Jurkat, Clone E6-1 (cell line): Measurements from ENCODE around the gene MOB1B. TPM values are rescaled to one million over a fixed set of nuclear protein-coding genes. Genes with fewer than 3 reads are reported as not detected.
A peak's percentile ranks its signal among the peaks of the same experiment; 100 is the strongest.
"Not testable (repeated sequence)": the region's sequence is repeated elsewhere in the genome, so short reads cannot be mapped to it uniquely, and the experiment has no call there.

Experiments used
- DNase-seq: peaks from one replicate; pipeline ENCODE4 v3.0.0-alpha.2; 2011; ENCODE audit warnings: low read depth, low spot score
- H3K4me3 ChIP-seq: 2 replicates; pipeline ENCODE4 v1.5.1; 2011; ENCODE audit warnings: mild to moderate bottlenecking, low read length, control low read depth, moderate library complexity
- polyA plus RNA-seq: library from polyadenylated mRNA; unstranded; fragments of >200 nt; gene quantifications from one replicate; pipeline ENCODE4 v1.2.1, GENCODE V29; 2012; ENCODE audit warnings: missing spikeins; ENCODE audit not compliant: insufficient read length, insufficient read depth

MOB1B gene
- polyA plus RNA-seq: 12.5 TPM

- H3K4me3 ChIP-seq: peak within 1 kb of the TSS; percentile 92
- DNase-seq: peak; percentile 89
Observed at GRCh38 chr4:70901984-70902576, at the start of gene MOB1B. Gene MOB1B (plus strand): TSS chr4:70902369. CDS start chr4:70902537, 168 bp downstream.

DNA sequence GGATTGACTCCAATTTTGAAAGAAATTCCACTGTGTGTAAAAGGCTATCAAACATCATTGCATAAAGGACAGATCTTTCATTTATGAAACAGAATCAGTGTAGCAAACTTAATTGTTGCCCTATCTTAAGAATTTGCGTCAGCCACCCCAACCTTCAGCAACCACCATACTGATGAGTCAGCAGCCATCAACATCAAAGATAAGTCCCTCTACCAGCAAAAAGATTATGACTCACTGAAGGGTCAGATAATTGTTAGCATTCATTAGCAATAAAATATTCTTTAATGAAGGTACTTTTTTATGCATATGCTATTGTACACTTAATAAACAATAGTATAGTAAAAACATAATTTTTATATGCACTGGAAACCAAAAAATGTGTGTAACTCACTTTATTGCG, 46.7 kb upstream of the MOB1B start:
- no peak overlapping the region for H3K4me3 ChIP-seq
- DNase-seq: no peak

- no peak overlapping the region for H3K4me3 ChIP-seq
- no peak for DNase-seq
Observed at GRCh38 chr4:70858454-70858853, 43.7 kb upstream of the MOB1B start.

DNA sequence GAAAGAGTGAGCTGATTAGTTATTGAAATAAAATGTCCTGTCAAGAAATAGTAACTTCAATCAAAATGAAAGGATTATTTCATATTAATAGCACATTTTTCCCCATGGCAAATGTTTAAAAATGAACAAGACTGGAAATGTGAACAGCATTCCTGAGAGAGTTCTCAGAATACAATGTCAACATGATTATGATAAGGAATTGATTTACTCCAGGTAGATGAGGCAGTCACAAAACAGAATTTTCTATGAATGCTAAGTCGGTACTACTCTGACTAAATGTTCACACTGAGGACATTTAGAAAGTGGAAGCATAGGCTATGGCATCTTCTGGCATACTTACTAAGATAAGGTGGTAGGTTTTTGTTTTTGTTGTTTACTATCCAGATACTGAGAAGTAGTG, 43.1 kb upstream of the MOB1B start:
- H3K4me3 ChIP-seq: no peak overlapping the region

DNA sequence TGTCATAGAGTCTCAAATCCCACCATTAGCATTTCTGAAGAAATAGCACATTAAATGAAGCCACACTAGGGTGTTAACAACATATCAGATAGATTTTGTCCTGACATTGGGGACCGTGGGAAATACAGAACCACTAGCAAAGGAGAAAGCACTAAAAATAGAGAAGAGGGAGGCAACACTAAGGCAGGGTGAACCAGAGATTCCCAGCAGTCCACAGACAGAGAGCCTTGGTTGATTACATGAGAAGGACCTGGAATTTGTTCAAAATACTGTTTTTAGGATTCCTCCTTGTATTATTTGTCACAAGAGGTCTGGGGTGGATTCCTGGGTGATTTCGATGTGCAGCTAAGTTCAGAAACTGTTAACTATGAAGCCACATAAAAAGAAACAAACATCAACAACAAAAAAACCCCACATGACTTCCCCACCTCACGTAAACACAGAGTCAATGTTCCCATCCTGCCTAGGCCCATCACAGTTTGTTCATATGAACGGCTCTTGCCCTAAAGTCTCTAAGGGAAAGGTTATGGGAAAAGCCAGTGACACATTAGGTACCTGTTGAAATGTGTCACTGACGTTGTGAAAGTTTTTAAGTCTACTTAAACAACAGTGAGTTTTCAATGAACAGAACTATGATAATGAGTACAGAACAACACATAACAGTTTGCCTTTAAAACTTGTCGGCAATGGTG, 38.9 kb upstream of the MOB1B start:
- H3K4me3 ChIP-seq: no peak overlapping the region
- DNase-seq: peak; percentile 8

More for the DNA sequence above, 43.1 kb upstream of the MOB1B start:
- DNase-seq: no peak

GRCh38 chr4:70868778-70869177, 33.4 kb upstream of the MOB1B start:
- no peak for DNase-seq
- no peak overlapping the region for H3K4me3 ChIP-seq

- DNase-seq: no peak
- H3K4me3 ChIP-seq: no peak overlapping the region
Observed at GRCh38 chr4:70873216-70873615, 29.0 kb upstream of the MOB1B start.

DNA sequence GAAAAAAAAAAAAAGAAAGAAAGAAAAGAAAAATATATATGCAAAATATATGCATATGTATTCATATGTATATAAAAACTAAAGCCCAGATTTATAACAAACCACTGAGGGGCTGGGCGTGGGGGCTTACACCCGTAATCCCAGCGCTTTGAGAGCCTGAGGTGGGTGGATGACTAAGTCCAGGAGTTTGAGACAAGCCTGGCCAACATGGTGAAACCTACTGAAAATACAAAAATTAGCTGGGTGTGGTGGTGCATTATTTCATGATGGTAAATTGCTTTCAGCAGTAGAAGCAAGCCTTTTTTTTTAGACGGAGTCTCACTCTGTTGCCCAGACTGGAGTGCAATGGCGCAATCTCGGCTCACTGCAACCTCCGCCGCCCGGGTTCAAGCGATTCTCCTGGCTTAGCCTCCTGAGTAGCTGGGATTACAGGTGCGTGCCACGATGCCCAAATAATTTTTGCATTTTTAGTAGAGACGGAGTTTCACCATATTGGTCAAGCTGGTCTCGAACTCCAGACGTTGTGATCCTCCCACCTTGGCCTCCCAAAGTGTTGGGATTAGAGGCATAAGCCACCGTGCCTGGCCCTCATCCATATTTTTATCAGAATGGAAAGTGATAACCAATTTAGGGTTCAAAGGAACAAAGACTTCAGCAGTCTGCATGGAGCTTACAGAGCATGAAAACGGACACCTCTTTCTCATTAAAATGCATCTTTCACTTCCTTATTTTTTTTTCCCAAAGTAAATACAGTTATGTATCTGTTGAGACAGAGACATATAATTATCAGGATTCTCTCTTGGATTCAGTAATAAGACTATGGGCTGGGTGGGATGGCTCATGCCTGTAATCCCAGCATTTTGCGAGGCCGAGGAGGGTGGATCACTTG, 27.7 kb upstream of the MOB1B start:
- DNase-seq: no peak
- no peak overlapping the region for H3K4me3 ChIP-seq

- no peak overlapping the region for H3K4me3 ChIP-seq
- DNase-seq: no peak
Observed at GRCh38 chr4:70877556-70877955, 24.6 kb upstream of the MOB1B start.

- H3K4me3 ChIP-seq: no peak overlapping the region
Observed at GRCh38 chr4:70880739-70881138, 21.4 kb upstream of the MOB1B start.

GRCh38 chr4:70885174-70885573, 17.0 kb upstream of the MOB1B start:
- H3K4me3 ChIP-seq: no peak overlapping the region
- no peak for DNase-seq

More at GRCh38 chr4:70880739-70881138, 21.4 kb upstream of the MOB1B start:
- DNase-seq: no peak

- no peak overlapping the region for H3K4me3 ChIP-seq
Observed at GRCh38 chr4:70892086-70892769, 9.9 kb upstream of the MOB1B start.

DNA sequence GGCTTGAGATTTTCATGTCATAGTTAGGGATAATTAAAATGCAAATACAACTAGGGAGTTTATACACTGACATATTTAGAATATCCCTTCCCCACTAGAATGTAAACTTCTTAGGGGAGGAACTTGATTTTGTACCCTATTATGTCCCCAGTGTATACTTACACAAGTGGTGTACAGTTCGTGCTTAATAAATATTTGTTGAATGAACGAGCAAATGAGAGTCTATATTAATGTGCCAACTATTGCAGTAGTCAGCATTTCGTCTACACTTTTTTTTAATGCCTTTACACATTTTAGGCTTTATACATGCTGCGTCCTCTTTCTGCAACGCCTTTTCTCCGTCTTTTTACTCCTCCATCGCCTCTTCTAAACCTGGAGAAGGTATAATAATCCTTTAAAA, 8.4 kb upstream of the MOB1B start:
- H3K4me3 ChIP-seq: no peak overlapping the region
- DNase-seq: no peak

More at GRCh38 chr4:70892086-70892769, 9.9 kb upstream of the MOB1B start:
- no peak for DNase-seq

DNA sequence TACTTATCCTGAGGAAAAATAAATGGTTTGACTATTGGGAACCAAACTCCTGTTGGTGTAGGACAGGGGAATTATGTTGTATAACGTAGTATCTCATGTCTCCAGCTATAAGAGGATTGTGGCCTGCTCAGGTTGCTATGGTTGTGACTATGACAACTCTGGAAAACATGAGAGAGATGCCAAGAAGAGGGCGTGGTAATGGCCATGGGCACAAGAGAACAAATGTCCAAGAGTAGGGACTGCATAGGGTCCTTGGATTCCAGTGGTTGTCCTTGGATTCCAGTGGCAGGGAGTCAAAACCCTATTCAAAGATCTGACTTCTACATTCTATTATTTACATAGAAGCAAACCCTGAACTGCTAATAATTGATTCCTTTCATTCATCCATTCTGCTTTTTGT, 6.8 kb upstream of the MOB1B start:
- no peak for DNase-seq

DNA sequence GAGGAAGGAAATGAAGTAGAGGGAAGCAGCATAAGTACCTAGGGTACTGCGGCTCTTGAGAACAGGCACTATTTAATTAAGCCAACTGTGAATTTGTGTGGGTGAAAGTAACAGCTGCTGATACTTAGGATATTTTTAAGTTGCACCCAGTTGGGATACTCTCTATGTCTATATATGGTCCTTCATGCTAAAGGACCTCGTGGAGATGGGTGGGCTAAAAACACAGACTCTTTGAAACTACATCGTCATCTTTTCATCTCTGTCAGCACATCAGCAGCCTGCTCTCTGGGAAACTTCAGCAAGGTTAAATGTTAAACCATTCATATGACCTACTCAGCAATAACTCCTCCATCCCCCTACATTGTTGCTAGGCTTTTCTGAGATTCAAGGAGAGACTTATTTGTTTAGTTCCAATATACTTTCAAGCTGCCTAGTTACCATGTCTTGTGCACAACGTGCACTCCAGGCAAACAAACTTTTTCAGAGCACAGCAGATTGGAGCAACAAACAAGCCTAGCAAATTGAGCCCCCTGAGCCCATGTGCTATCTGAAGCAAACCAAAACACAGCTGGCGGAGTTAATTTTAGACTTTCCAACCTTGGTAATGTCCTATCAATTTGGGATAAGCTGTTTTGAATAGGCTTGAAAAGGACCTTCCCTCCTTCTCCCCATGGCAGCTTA, 6.2 kb upstream of the MOB1B start:
- no peak for DNase-seq
- H3K4me3 ChIP-seq: no peak overlapping the region

More for the DNA sequence above, 6.8 kb upstream of the MOB1B start:
- H3K4me3 ChIP-seq: no peak overlapping the region

DNA sequence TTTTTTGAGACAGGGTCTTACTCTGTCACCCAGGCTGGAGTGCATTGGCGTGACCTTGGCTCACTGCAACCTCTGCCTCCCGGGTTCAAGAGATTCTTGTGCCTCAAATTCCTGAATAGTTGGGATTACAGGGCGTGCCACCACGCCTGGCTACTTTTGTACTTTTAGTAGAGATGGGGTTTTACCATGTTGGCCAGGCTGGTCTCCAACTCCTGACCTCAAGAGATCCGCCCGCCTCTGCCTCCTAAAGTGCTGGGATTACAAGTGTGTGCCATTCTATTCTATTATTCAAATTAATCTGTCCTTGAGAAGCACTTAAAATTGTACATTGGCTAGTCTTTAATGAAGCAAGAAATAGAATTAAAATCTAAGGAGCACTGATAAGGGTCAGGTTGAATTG, 3.6 kb upstream of the MOB1B start:
- H3K4me3 ChIP-seq, DNase-seq: not testable (repeated sequence)

- no peak for DNase-seq
Observed at GRCh38 chr4:70901607-70901983, 574 bp upstream of the MOB1B start.

GRCh38 chr4:70902577-70903290, 565 bp downstream of the MOB1B start:
- no peak for DNase-seq
- peak overlapping the region; percentile 92 for H3K4me3 ChIP-seq

More at GRCh38 chr4:70901607-70901983, 574 bp upstream of the MOB1B start:
- H3K4me3 ChIP-seq: peak overlapping the region; percentile 92
